HepG2 (cell line): ENCODE results near the gene SULT2B1. TPM values are rescaled to one million over a fixed set of nuclear protein-coding genes. Genes with fewer than 3 reads are reported as not detected.

Experiments
- ARID5B ChIP-seq: IDR thresholded peaks from 2 replicates; pipeline ENCODE4 v1.4.0; 2020; ENCODE audit warnings: mild to moderate bottlenecking, missing genetic modification reagents
- BCL3 ChIP-seq: sonication (generic); formaldehyde crosslinking; IDR thresholded peaks from 2 replicates; pipeline ENCODE4 v1.5.1; 2020; ENCODE audit warnings: mild to moderate bottlenecking, missing genetic modification reagents, moderate library complexity
- CBX5 ChIP-seq: sonication (generic); formaldehyde crosslinking; IDR thresholded peaks from 2 replicates; pipeline ENCODE4 v1.4.0; 2020; ENCODE audit warnings: missing genetic modification reagents, borderline replicate concordance
- CREBL2 ChIP-seq: sonication (generic); formaldehyde crosslinking; IDR thresholded peaks from 2 replicates; pipeline ENCODE4 v1.8.1; 2023; ENCODE audit warnings: missing genetic modification reagents, mild to moderate bottlenecking, borderline replicate concordance
- KDM2A ChIP-seq: sonication (generic); formaldehyde crosslinking; IDR thresholded peaks from 2 replicates; pipeline ENCODE4 v1.4.0; 2020; ENCODE audit warnings: low read depth, missing genetic modification reagents, borderline replicate concordance
- MIER3 ChIP-seq: IDR thresholded peaks from 2 replicates; pipeline ENCODE4 v1.6.1; 2016; ENCODE audit warnings: missing compliant biosample characterization, borderline replicate concordance
- MYPOP ChIP-seq: sonication (generic); formaldehyde crosslinking; IDR thresholded peaks from 2 replicates; pipeline ENCODE4 v1.8.1; 2023; ENCODE audit warnings: mild to moderate bottlenecking, moderate library complexity, missing genetic modification reagents
- POGZ ChIP-seq: sonication (generic); formaldehyde crosslinking; IDR thresholded peaks from 2 replicates; pipeline ENCODE4 v1.4.0; 2020; ENCODE audit warnings: mild to moderate bottlenecking, missing genetic modification reagents
- RAD21 ChIP-seq: fragments of 450-650 bp; formaldehyde crosslinking; IDR thresholded peaks from 2 replicates; pipeline ENCODE4 v1.5.0; 2020; ENCODE audit warnings: mild to moderate bottlenecking
- SMARCC2 ChIP-seq: fragments of 450-650 bp; IDR thresholded peaks from 2 replicates; pipeline ENCODE4 v1.6.1; 2017; ENCODE audit warnings: antibody characterized with exemption, mild to moderate bottlenecking
- ZGPAT ChIP-seq: IDR thresholded peaks from 2 replicates; pipeline ENCODE4 v1.6.1; 2016; ENCODE audit warnings: mild to moderate bottlenecking
- ZNF547 ChIP-seq: sonication (generic); formaldehyde crosslinking; IDR thresholded peaks from 2 replicates; pipeline ENCODE4 v1.5.1; 2020; ENCODE audit warnings: mild to moderate bottlenecking, missing genetic modification reagents
- ZNF614 ChIP-seq: IDR thresholded peaks from 2 replicates; pipeline ENCODE4 v1.6.1; 2018; ENCODE audit warnings: missing biosample characterization, missing genetic modification reagents, inconsistent platforms, borderline replicate concordance
- ZNF768 ChIP-seq: sonication (generic); formaldehyde crosslinking; IDR thresholded peaks from 2 replicates; pipeline ENCODE4 v1.4.0; 2020; ENCODE audit warnings: missing genetic modification reagents
- ZNF839 ChIP-seq: sonication (generic); formaldehyde crosslinking; IDR thresholded peaks from 2 replicates; pipeline ENCODE4 v1.4.0; 2020; ENCODE audit warnings: missing genetic modification reagents, mild to moderate bottlenecking, borderline replicate concordance
- polyA plus RNA-seq, 8 experiments: library from polyadenylated mRNA; depleted of rRNA in 3 of 8; stranded (reverse) in 7 of 8; unstranded in 1 of 8; fragments of >200 nt; fragmentation: Illumina TruSeq in 4 of 8; extraction: Trizol in 4 of 8; gene quantifications; 2 replicates each; pipeline versions ENCODE4 v1.2.1 to v1.2.3, GENCODE V29; 2011 to 2016; ENCODE audit warnings: low read depth in 4 of 8, missing spikeins in 1 of 8, mixed read lengths in 1 of 8; ENCODE audit not compliant: insufficient read depth in 1 of 8
- total RNA-seq, 5 experiments: library from RNA; depleted of rRNA; stranded (reverse); fragments of >200 nt; fragmentation: Illumina TruSeq; extraction: Trizol; gene quantifications; 2 replicates each; pipeline ENCODE4 v1.2.3, GENCODE V29; 2016; ENCODE audit warnings: low read depth in 1 of 5

The SULT2B1 gene
- total and polyA plus RNA-seq, 2 of the 13 experiments (the other 11 are each of a cell fraction or from before 2014, with no cell fraction given) = 0.13 TPM; not detected in 1

GRCh38 chr19:48646001-48646721, 94.2 kb downstream of the SULT2B1 start, which contains the start of gene CA11 (continued):
- TF ChIP-seq KDM2A (CRISPR knock-in tag) (peak; percentile 70; the same call in 1 of the 2 replicates), ARID5B (CRISPR knock-in tag) (peak; percentile 29; the same call in 1 of the 2 replicates), ZGPAT (peak; percentile 78), MYPOP (CRISPR knock-in tag) (0 out of 2 replicates have a peak, but pooled peaks have one; percentile 20), ZNF768 (CRISPR knock-in tag) (peak; percentile 13; the same call in 1 of the 2 replicates), ZNF614 (CRISPR knock-in tag) (peak; percentile 62; the same call in 1 of the 2 replicates), CBX5 (peak; percentile 32; the same call in 1 of the 2 replicates), BCL3 (CRISPR knock-in tag) (peak; percentile 51; the same call in 1 of the 2 replicates), SMARCC2 (no peak), ZNF839 (no peak), MIER3 (CRISPR knock-in tag) (peak; percentile 50; the same call in 1 of the 2 replicates), ZNF547 (CRISPR knock-in tag) (0 out of 2 replicates have a peak, but pooled peaks have one; percentile 29), CREBL2 (0 out of 2 replicates have a peak, but pooled peaks have one; percentile 30), RAD21 (CRISPR knock-in tag) (peak; percentile 88), POGZ (CRISPR knock-in tag) (0 out of 2 replicates have a peak, but pooled peaks have one; percentile 21)
